Lower leg skin (tissue), 3 donors: ENCODE data around the gene RERE.

Experiments used
- CTCF ChIP-seq, 3 donors: fragments of 450-650 bp; IDR thresholded peaks; one replicate each; pipeline ENCODE4 v1.5.1; 2016; ENCODE audit warnings: antibody characterized with exemption in 3 of 3, mild to moderate bottlenecking in 3 of 3, moderate library complexity in 2 of 3
- POLR2A ChIP-seq, 2 donors: fragments of 450-650 bp; IDR thresholded peaks; one replicate each; pipeline ENCODE4 v1.6.1; 2016 to 2017; ENCODE audit warnings: antibody characterized with exemption in 2 of 2, mild to moderate bottlenecking in 1 of 2, moderate library complexity in 1 of 2

GRCh38 chr1:8854240-8854639, 36.8 kb upstream of the RERE start:
- TF ChIP-seq CTCF (IDR thresholded peaks at IDR 0.05) (no peak), POLR2A (IDR thresholded peaks at IDR 0.05) (no peak)
